Measurements from ENCODE around the gene MET. TPM values are rescaled to one million over a fixed set of nuclear protein-coding genes. Genes with fewer than 3 reads are reported as not detected.
"Not testable (repeated sequence)": the region's sequence is repeated elsewhere in the genome, so short reads cannot be mapped to it uniquely, and the experiment has no call there.

The MET gene
- total RNA-seq, 1 donor = 3.9 TPM

GRCh38 chr7:116820149-116820548 lies 148.2 kb downstream of the MET start:
- Histone ChIP-seq H3K27me3 (ENCODE audit: insufficient read depth, low read length) (peaks cover 3% of the 10 kb centered on the region), H3K4me1 (ENCODE audit: insufficient read depth, low read length) (no peaks in the 10 kb centered on the region), H3K9me3 (ENCODE audit: low read depth, low read length) (no peaks in the 10 kb centered on the region), H3K4me3 (ENCODE audit: low read length) (no peak overlapping the region)

- H3K9me3 ChIP-seq (ENCODE audit: low read depth, low read length); H3K4me3 ChIP-seq (ENCODE audit: low read length): not testable (repeated sequence)
Measured at GRCh38 chr7:116821647-116822046, 149.7 kb downstream of the MET start.

DNA sequence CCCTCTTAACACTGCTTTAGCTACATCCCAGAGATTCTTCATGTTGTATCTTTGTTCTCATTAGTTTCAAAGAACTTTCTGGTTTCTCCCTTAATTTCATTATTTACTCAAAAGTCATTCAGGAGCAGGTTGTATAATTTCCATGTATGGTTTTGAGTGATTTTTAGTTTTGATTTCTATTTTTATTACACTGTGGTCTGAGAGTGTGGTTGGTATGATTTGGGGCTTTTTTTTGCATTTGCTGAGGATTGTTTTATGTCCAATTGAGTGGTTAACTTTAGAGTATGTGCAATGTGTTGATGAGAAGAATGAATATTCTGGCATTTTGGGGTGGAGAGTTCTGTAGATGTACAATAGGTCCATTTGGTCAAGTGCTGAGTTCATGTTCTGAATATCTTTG lies 152.5 kb downstream of the MET start:
- H3K27me3 ChIP-seq (ENCODE audit: insufficient read depth, low read length) = peaks cover 3% of the 10 kb centered on the region
- H3K4me1 ChIP-seq (ENCODE audit: insufficient read depth, low read length) = no peaks in the 10 kb centered on the region
- H3K9me3 ChIP-seq (ENCODE audit: low read depth, low read length) = no peaks in the 10 kb centered on the region

More at GRCh38 chr7:116821647-116822046, 149.7 kb downstream of the MET start:
- H3K27me3 ChIP-seq (ENCODE audit: insufficient read depth, low read length); H3K4me1 ChIP-seq (ENCODE audit: insufficient read depth, low read length): not testable (repeated sequence)

GRCh38 chr7:116828281-116828680 lies 156.3 kb downstream of the MET start:
- Histone ChIP-seq H3K9me3 (ENCODE audit: low read depth, low read length) (no peaks in the 10 kb centered on the region), H3K27me3 (ENCODE audit: insufficient read depth, low read length) (peaks cover 3% of the 10 kb centered on the region), H3K4me1 (ENCODE audit: insufficient read depth, low read length) (no peaks in the 10 kb centered on the region), H3K4me3 (ENCODE audit: low read length) (no peak overlapping the region)

More for the DNA sequence above, 152.5 kb downstream of the MET start:
- H3K4me3 ChIP-seq (ENCODE audit: low read length) = no peak overlapping the region

DNA sequence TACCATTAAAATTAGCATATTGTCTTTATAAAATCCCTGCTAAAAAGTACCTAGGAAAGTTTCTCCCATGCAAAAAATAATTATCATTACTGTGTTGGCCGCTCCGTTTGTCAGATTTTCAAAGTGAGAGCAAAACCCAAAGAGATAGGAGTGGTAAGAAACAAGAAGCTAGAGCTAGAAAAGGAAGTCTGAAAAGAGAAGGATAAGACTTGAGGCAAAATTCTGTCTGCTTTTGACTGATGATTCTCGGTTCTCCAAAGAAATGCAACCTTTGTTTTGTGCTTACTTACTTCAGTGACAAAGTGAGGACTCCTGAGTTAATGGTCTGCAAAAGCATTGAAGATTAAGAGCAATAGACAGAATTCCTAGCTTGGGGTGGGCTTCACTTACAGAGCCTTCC lies 157.0 kb downstream of the MET start:
- H3K27me3 ChIP-seq (ENCODE audit: insufficient read depth, low read length) = no peaks in the 10 kb centered on the region
- no peaks in the 10 kb centered on the region for H3K9me3 ChIP-seq (ENCODE audit: low read depth, low read length)
- H3K4me3 ChIP-seq (ENCODE audit: low read length) = no peak overlapping the region
- no peaks in the 10 kb centered on the region for H3K4me1 ChIP-seq (ENCODE audit: insufficient read depth, low read length)

DNA sequence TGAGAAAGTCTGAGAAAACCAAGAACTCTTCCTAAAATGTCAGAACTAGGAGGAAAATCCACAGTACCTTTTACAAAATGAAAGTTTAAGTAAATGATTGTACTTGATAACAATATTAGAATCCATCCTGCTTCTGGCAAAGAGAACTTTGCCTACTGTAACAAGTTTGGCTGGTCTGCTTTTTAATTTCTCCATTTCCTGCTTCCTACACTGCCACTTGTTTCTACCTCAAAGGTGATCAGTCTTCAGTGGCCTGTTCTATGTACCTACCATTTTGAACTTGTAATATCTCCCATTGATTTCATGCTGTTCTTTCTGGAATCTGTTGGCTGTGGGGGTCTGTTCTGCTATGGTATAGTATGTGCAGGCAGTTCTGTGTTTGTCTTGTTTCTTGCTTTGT lies 157.5 kb downstream of the MET start:
- no peaks in the 10 kb centered on the region for H3K27me3 ChIP-seq (ENCODE audit: insufficient read depth, low read length)
- no peaks in the 10 kb centered on the region for H3K9me3 ChIP-seq (ENCODE audit: low read depth, low read length)
- H3K4me1 ChIP-seq (ENCODE audit: insufficient read depth, low read length) = no peaks in the 10 kb centered on the region

DNA sequence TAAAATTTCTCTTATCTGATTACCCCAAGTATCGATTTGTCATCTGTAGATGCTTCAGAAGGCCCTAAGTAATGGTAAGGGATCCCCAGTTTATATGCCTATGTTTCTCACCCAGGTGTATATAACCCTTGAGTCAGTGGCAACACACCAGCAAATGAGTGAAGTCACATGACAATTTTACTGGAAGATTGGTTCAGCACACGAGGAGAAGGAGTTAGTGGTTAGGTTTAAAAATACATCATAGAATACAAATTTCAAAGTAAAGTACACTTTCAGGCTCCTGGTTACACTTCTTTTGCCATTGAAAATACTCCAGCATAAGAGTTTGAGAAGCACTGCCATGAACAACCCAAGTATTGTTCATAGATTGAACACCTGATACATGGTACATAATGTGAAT lies 160.7 kb downstream of the MET start:
- H3K9me3 ChIP-seq (ENCODE audit: low read depth, low read length) = no peaks in the 10 kb centered on the region

More for the DNA sequence above, 157.5 kb downstream of the MET start:
- H3K4me3 ChIP-seq (ENCODE audit: low read length) = no peak overlapping the region

DNA sequence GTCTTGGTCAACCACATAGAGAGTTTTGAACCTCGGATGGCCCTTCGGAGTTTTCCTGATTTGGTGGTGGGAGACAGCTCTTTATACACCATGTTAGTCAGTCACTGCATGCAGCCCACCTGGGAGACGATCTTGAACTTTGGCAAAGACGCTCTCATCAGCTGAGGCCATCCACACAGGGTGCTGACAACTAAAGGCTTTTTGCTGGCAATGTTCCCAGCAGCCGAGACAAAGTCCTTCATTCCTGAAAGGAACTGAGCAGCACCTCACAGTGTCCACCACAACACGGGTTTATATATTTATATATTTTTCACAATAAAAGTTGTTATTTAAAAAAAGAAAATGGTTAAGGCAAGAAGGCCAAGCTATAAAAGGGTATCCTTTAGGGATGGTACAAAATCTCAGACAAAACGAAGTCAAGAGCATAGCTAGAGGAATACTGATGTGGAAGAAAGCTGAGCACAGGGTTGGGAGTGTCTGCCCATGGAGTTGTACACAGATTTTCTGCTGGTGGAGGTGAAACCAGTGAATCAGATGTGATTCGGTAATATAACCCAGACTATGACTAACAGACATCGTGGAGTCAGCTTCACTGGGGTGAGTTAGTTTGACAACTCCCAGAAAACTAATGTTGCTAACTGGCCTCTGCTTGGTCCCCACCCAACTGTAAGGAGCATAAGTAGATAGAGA lies 163.0 kb downstream of the MET start:
- Histone ChIP-seq H3K4me1 (ENCODE audit: insufficient read depth, low read length) (no peaks in the 10 kb centered on the region), H3K27me3 (ENCODE audit: insufficient read depth, low read length) (no peaks in the 10 kb centered on the region), H3K4me3 (ENCODE audit: low read length) (no peak overlapping the region), H3K9me3 (ENCODE audit: low read depth, low read length) (no peaks in the 10 kb centered on the region)

More for the DNA sequence above, 160.7 kb downstream of the MET start:
- no peak overlapping the region for H3K4me3 ChIP-seq (ENCODE audit: low read length)
- no peaks in the 10 kb centered on the region for H3K27me3 ChIP-seq (ENCODE audit: insufficient read depth, low read length)
- H3K4me1 ChIP-seq (ENCODE audit: insufficient read depth, low read length) = no peaks in the 10 kb centered on the region

DNA sequence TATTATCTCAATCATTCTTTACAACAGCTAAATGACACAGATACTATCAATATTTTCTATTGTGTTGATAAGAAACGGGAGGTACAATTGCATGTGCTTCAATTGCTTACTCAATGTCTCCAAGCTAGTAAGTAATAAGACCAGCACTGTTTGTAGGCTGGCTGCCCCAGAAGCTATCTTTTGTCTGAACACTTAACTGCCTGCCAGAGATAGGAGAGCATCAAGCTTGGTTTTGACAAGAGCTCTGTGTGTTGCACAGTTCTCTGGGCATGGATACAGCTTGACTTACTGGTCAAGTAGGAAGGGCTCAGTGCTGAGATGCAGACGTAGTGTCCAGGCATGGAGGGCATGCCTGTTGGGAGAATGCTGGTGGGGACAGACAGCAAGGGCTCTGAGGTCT lies 164.1 kb downstream of the MET start:
- no peak overlapping the region for H3K4me3 ChIP-seq (ENCODE audit: low read length)
- no peaks in the 10 kb centered on the region for H3K9me3 ChIP-seq (ENCODE audit: low read depth, low read length)
- no peaks in the 10 kb centered on the region for H3K27me3 ChIP-seq (ENCODE audit: insufficient read depth, low read length)
- no peaks in the 10 kb centered on the region for H3K4me1 ChIP-seq (ENCODE audit: insufficient read depth, low read length)

GRCh38 chr7:116836911-116837310 lies 164.9 kb downstream of the MET start:
- no peaks in the 10 kb centered on the region for H3K27me3 ChIP-seq (ENCODE audit: insufficient read depth, low read length)
- no peaks in the 10 kb centered on the region for H3K9me3 ChIP-seq (ENCODE audit: low read depth, low read length)
- H3K4me1 ChIP-seq (ENCODE audit: insufficient read depth, low read length) = no peaks in the 10 kb centered on the region
- H3K4me3 ChIP-seq (ENCODE audit: low read length) = no peak overlapping the region

DNA sequence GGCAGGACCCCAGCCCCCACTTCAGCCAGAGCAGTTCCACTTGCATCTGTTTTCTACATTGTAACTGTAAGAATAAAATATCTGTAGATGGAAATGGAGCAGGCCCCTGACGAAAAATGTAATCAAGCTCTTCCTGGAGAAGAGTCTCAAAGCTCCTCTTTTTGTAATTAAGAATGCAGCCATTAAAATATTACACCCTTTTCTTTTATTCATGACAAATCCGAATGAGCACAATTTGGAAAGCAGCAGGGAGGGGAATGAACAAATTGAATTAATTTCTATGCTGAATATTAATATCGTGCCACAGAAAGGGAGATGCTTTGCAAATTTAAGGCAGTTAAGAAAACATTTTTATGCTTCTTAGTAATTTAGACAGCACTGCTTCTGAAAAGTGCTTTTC lies 165.6 kb downstream of the MET start:
- Histone ChIP-seq H3K4me3 (ENCODE audit: low read length) (no peak overlapping the region), H3K4me1 (ENCODE audit: insufficient read depth, low read length) (peaks cover 5% of the 10 kb centered on the region), H3K27me3 (ENCODE audit: insufficient read depth, low read length) (no peaks in the 10 kb centered on the region), H3K9me3 (ENCODE audit: low read depth, low read length) (no peaks in the 10 kb centered on the region)

DNA sequence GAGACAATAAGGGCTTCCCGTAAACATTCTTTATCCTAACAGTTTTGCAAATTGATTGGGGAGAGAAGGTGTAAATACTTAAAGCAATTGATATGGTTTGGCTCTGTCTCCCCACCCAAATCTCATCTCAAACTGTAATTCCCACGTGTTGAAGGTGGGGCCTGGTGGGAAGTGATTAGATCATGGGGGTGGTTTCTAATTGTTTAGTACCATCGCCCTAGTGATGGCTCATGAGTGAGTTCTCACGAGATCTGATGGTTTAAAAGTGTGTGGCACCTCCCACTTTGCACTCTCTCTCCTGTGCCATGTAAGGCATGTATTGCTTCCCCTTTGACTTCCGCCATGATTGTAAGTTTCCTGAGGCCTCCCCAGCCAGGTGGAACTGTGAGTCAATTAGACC lies 168.3 kb downstream of the MET start:
- Histone ChIP-seq H3K9me3 (ENCODE audit: low read depth, low read length) (no peaks in the 10 kb centered on the region), H3K4me3 (ENCODE audit: low read length) (no peak overlapping the region), H3K4me1 (ENCODE audit: insufficient read depth, low read length) (peaks cover 24% of the 10 kb centered on the region), H3K27me3 (ENCODE audit: insufficient read depth, low read length) (no peaks in the 10 kb centered on the region)

- no peak overlapping the region for H3K4me3 ChIP-seq (ENCODE audit: low read length)
- no peaks in the 10 kb centered on the region for H3K27me3 ChIP-seq (ENCODE audit: insufficient read depth, low read length)
- H3K4me1 ChIP-seq (ENCODE audit: insufficient read depth, low read length) = peaks cover 24% of the 10 kb centered on the region
- no peaks in the 10 kb centered on the region for H3K9me3 ChIP-seq (ENCODE audit: low read depth, low read length)
Measured at GRCh38 chr7:116842371-116842770, 170.4 kb downstream of the MET start.

DNA sequence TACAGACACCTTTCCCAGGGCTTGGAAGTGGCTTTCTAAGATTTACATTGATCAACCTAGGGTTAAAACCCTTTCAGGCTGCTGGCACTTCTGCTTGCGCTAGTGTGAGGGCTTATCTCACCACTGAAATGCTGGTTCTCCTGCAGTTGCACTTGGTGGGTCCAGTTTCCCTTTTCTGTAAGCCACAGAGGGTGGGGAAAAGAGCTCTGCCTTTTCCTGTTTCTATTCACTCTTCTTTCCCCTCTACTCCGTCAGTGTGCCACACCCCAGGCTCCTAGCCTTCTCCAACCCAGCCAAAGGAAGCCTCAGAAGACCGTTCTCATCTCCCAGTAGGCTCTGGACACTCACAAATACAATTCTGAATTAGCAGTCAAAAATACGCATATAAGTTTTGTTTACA lies 171.4 kb downstream of the MET start:
- Histone ChIP-seq H3K27me3 (ENCODE audit: insufficient read depth, low read length) (no peaks in the 10 kb centered on the region), H3K9me3 (ENCODE audit: low read depth, low read length) (no peaks in the 10 kb centered on the region), H3K4me3 (ENCODE audit: low read length) (no peak overlapping the region), H3K4me1 (ENCODE audit: insufficient read depth, low read length) (peaks cover 24% of the 10 kb centered on the region)
